Central memory CD4-positive, alpha-beta T cell (primary cell): ENCODE data around the gene SYT2.

ENCODE experiments used
- DNase-seq: peaks from one replicate; pipeline ENCODE4 v3.0.0; 2022

The SYT2 gene

DNA sequence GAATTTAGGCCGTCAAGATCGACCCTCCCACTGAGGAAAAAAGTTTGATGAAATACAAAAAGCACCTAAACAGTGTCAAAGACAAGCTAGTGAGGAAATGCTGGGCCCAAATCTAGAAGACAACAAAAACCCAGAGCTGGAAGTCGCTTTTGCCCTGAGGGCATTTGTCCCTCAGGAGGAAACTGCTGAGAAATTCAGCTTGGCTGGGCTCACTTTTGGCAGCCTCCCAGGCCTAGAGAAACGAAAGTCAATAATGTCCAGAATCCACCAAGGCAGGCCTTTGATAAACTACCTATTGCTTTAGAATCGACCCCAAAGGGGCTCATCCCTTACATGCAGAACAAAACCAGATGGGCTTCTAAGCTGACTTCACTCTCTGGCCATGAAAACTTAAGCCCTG lies 38.9 kb downstream of the SYT2 start:
- DNase-seq = no peak

DNA sequence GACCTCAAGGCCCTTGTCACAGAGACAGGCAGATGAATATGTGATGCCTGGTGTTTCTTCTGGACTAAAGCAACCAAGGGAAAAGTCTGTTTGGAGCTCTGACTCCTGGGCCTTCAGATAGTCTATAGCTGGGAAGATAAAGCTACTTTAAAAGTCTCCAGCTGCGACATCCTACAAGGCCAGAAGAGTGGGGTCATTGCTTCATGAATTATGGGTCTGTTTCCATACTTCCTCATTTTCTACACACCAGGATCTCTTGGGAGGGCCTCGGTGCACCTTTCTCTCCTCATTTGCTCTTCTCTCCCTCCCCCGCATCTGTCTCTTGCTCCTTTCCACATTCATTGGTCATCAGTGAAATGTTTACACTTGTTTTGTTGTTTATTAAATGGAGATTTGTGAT lies 44.8 kb downstream of the SYT2 start:
- DNase-seq = no peak

DNA sequence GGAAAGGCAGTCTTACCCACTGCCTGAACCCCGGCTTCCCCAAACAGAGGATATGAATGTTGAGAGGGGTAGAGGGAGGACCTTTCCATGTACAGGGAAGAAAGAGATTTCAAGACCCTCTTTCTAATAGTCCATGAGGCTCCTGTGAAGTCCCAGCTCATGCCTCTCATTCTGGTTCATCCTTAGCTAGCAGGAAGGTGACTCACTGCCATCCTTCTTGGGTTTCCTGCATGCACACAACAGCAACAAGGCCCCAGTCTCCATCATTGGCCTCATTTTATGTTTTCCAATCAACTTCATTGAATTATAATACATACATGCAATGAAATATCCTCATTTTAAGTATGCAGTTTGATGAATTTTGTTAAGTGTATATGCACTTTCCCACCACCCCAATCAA lies 46.2 kb downstream of the SYT2 start:
- no peak for DNase-seq

- DNase-seq = no peak
Observed at GRCh38 chr1:202663131-202663530, 47.1 kb downstream of the SYT2 start.

GRCh38 chr1:202662081-202662480 lies 48.2 kb downstream of the SYT2 start:
- DNase-seq = no peak

DNA sequence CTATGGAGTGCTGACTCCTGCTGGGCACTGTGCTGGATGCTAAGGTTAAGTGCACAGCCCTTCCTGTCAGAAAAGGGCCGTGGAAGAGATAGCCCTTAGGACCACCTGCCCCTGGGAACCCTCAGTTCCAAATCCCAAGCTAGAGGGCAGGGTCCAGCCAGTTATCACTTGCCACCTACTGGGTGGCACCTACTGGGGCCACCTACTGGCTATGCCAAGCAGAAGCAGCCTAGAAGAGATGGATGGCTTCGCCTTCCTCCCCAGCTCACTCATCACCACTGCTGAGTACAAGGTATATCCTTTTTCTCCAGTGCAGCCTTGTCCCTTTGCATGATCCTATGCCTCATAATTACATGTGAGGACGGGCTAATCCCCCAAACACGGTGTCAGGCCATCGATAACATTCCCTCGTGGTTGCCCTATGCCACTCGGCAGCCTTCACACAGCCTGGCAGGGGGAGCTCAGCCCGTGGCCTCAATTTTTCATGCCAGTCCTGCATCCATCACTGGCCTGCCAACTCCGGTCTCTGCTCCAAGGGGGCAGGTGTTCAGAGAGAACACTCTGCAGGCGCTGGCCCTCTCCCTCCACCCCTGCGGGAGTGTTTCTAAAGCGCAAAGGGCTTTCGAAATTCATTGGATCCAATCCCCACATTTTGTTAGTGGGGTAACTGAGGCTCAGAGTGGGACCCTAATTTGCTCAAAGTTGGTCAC lies 49.0 kb downstream of the SYT2 start:
- DNase-seq = no peak

GRCh38 chr1:202659974-202660373 lies 50.3 kb downstream of the SYT2 start:
- no peak for DNase-seq

- DNase-seq = no peak
Observed at GRCh38 chr1:202659541-202659940, 50.7 kb downstream of the SYT2 start.

GRCh38 chr1:202658769-202659168 lies 51.5 kb downstream of the SYT2 start:
- no peak for DNase-seq

DNA sequence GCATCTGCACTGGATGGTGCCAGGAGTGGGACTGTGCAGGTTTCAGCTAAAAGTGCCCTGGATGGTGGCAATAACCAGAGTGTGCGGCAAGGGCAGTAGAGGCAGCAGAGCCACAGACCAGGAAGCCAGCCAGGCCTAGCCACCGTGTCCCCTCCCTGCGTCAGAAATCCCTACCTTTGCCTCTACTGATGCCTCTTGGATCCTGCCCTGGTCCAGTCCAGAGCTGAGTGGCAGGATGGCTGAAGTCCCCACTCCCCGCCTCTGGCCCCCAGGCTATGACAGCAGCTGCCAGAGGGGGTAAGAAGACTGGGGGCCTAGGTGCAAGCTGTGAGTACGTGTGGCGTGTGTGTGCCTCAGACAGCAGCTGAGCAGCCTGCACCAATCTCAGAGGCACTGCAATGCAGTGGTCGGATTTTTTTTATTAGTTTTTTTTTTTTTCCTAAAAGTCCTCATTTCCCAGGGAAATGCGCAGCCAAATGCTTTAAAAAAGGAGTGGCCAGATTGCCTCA lies 51.9 kb downstream of the SYT2 start:
- DNase-seq = no peak

DNA sequence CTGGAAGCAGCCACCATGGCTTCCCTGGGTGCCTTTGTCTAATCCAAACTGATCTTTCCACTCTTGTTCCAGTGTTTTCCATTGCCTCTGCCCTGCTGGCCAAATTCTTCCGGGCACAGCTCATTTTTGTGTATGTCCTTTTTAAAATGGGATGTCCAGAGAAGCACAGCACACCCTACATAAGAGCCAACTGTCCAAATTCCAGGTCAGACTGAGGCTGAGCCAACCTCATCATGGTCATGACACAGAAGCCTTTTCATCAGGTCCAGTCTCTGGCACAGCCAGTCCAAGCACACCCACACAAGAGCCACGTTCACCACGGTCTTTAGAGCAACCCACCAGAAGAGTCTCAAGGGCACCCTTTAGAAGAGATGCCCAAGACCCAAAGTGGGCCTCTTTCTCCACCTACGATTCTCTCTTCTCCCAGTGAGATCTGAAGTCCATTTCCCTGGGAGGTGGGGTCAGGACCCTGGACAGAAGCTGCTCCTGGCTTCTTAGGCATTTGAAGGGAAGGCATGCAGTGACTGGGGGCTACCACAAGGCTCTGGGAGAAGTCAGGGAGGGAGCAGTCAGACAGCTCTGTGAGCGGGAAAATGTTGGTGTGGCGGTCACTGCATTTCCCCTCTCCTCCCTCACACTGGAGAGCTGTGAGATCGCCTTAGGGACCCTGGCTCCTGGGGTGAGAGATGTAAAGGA lies 53.2 kb downstream of the SYT2 start:
- no peak for DNase-seq

DNA sequence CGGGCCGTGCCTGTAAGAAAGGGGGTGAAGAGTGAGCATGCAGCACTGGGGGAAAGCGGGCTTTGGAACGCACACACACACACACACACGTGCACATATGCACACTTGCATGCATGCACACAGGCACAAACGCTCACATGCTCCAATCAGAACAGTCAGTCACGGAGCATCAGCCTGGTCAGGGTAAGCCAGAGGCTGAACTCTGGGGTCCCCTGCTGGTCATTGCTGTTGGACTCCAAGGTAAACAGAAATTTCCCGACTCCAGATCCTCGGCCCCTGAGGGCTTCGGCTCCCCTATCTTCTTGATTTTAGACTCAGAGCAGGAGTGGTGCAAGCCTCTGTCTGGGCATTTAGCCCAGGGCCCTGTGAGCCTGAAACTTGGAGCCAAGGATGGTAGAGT lies 54.2 kb downstream of the SYT2 start:
- DNase-seq = no peak

DNA sequence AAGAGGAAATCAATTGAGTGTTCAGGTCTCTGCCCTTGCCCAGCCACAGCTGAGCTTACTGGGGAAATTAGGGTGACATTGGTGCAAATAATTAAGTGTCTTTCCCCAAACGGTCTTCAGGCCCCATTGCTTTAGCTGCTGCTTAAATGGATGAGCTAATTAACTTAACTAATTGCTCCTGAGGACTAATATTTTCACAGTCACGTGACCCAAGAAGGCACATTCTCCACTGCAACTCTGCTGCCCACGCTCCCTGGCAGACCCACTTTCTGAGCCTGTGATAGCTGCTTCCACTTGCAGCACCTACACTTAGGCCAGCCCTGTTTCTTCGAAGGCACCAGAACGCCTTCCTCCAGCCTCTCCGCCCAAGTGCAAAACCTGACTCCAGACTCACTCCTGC lies 56.2 kb downstream of the SYT2 start:
- DNase-seq = no peak

DNA sequence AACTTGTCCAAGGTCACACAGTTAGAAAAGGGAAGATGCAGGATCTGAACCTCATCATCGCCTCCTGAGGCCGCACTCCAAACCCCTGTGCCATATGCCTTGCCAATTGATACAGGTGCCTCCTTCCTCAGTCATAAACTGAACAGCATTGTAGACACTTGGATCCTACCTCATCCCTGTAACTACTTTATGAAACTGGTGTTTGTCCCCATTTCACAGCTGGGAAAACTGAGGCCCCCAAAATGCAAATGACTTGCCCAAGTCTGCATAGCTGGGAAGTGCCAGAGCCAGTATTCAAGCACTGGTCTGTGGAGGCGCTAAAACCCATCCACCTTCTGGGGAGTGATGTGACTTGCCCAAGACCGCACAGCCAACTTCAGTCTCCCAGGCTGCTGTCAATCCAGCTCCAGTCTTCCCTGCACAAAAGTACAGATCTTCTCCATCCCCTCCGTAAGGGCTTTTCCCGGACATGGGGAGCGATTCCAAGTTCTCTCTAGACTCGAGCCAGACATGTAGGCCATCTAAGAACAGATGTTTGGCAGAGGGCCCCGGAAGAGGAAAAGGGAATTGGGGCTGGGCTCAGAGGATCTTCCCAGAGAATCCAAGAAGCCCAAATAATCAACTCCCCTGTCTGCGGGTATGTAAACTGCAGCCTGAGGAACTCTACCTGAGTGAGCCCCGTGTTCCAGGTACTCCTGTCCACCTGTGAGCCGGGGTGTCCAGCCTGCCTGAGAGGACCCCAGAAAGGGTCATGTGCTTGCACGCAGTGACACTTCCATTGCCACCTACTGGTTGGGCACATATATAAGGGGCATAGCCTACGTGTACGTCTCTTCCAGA lies 60.5 kb downstream of the SYT2 start:
- DNase-seq = no peak

DNA sequence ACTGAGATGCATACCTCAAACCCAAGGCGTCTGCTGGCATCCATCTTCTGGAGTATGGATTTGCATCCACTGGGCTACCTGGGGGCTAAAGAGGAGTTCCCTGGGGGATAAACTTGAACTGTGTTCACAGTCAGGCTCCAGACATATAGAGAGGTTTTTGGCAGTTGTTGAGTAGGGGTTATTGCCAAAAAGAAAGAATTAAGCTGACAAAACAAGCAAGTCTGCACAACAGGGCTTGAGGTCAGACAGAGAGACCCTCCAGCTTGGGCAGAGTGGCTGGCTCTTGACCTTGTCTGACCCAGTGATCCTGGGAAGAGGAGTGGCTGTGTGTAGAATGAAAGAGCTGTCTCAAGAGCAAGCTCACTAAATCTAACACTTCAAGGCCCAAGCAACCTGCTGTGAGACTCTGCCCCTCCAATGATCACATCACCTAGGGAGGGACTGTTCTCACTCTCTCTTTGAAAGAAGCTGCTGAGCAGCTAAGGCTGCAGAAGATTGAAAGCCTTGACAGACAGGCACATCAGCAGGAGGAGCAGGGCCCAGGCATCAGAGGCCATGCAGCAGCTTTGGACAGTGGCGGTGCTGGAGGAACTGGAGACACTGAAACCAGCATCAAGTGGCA lies 61.5 kb downstream of the SYT2 start:
- no peak for DNase-seq

DNA sequence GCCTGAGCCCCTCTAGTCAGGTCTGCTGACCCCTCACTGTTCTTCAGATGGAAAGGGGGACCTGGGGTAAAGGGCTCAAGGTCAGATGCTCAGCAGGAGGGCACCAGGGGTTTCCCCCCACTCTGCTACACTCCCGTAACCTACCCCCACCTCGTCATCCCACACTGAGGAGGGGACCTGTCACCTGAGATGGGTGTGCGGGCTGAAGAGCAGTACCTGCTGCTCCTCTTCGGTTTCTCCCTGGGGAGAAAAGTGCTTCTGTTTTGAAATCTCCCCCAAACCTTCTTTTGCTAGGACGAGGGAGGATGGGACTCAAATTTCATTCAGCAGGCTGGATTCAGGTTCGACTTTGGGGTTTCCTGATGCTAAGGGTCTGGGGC lies 65.2 kb downstream of the SYT2 start:
- DNase-seq = no peak

DNA sequence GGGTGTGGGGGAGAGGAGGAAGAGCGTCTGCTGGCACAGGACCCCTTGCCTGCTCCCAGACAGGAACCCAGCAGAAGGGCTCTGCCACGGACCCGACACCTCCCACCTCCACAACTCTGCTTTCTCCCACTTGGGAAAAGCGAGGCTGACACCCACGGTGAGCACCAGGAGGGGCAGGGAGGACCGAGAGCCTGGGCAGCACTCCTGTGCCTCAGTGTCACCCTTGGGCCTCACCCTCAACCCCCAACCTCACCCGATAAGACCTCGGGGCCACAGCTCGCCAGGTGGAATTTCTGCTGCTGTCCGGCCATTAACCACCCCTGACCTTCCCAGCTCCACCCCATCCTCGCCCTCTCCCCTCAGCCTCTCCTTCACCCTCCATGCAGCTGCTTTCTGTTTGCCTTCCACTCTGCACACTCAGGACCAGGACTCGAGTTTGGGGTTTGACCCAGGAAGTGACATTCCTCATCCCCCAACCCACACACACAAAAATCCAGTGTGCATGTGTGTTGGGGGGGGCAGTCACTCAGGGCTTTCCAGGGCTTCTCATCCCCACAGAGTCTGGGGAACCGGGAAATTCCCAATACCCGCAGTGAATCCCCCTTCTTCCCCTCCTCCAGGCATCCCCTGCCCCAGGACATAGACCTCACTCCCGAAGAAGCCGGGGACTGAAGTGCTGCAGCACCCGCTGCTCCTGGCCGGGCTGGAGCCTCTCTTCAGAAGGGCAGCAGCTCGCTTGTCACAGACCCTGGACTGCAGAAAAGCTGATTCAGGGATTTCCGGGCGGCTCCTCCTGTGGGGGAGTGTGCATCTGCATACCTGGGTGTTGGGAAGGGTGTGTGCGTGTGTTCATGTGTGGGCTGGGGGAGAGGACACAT lies 65.8 kb downstream of the SYT2 start:
- DNase-seq = no peak

- no peak for DNase-seq
Observed at GRCh38 chr1:202643397-202644218, 66.6 kb downstream of the SYT2 start.

DNA sequence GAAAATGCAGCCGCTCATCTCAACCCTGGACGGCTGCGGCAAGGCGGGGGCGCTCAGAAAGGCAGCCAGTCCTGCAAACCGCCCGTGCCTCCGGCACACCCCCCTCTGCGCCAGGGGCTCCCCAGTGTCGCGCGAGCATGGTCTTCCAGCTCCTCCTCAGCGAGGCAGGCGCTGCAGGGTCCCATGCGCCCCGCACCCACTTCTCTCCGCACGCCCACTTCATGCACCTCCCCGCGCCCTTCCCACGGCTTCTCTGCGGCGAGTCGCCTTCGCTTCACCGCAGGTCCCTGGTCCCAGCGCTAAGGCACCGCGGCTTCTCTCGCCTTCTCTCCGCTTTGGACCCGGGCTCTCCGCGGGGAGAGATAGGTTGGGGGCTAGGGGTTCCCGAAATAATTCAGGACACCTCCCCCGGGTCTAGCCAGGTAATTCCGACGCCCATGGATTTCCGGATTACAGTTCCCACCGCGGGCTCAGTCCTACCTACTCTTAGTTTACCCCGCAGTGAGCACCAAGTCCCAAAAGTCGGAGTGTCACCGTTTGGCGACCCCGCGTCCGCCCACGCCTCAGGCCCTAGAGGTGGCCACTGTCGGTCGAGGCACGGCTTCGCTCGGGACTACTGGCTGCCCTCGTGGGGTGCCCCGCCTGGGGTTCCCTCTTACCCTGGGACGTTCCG lies 67.5 kb downstream of the SYT2 start:
- no peak for DNase-seq

- DNase-seq = no peak
Observed at GRCh38 chr1:202642212-202642611, 68.0 kb downstream of the SYT2 start.

DNA sequence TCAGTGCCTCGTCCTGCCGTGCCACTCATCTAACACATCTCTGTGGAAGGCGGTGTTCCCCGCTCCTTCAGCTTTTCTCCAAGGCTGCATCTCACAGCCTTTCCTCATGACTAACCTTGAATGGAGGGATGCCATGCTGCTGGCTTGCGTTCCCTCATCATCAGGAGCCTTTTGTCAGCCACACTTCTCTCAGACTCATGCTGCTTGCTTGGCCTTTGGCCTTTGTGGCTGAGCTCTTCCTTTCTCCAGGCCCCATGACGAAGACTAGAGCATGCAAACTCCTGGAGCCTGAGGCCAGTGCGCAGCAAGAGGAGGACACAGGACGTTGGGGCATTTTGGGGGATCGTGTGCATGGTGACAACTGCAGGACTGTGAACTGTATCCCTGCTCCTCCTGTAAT lies 70.8 kb downstream of the SYT2 start:
- no peak for DNase-seq
